ENCODE data around the gene PDIA5. TPM values are rescaled to one million over a fixed set of nuclear protein-coding genes. Genes with fewer than 3 reads are reported as not detected.

PDIA5 gene
- total and polyA plus RNA-seq, 7 donors: 4.2 to 23.0 (median 13.9) TPM

- Histone ChIP-seq H3K4me1 (peaks cover 0 to 59% (median 40%) of the 10 kb centered on the region in 4 donors), H3K36me3 (no peaks in the 10 kb centered on the region), H3K9me3 (no peaks in the 10 kb centered on the region), H3K27ac (peak overlapping the region; percentile 17 to 69 (median 46)), H3K4me3 (no peak overlapping the region), H3K27me3 (no peaks in the 10 kb centered on the region)
- WGBS, 2 donors: 64 to 69% methylated on average over 5 of the region's 5 CpGs
- TF ChIP-seq EP300 (IDR thresholded peaks at IDR 0.05): no peak
- TF ChIP-seq, protein P1, sequence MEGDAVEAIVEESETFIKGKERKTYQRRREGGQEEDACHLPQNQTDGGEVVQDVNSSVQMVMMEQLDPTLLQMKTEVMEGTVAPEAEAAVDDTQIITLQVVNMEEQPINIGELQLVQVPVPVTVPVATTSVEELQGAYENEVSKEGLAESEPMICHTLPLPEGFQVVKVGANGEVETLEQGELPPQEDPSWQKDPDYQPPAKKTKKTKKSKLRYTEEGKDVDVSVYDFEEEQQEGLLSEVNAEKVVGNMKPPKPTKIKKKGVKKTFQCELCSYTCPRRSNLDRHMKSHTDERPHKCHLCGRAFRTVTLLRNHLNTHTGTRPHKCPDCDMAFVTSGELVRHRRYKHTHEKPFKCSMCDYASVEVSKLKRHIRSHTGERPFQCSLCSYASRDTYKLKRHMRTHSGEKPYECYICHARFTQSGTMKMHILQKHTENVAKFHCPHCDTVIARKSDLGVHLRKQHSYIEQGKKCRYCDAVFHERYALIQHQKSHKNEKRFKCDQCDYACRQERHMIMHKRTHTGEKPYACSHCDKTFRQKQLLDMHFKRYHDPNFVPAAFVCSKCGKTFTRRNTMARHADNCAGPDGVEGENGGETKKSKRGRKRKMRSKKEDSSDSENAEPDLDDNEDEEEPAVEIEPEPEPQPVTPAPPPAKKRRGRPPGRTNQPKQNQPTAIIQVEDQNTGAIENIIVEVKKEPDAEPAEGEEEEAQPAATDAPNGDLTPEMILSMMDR (IDR thresholded peaks at IDR 0.05): peak in 3 of 4 experiments; percentile 16 to 30 (median 18)
- DNase-seq: no peak
- intact Hi-C loops (cut with DNase I): no loop called here
These were observed 4.3 kb downstream of the PDIA5 start for GRCh38 chr3:123071146-123071545.

DNA sequence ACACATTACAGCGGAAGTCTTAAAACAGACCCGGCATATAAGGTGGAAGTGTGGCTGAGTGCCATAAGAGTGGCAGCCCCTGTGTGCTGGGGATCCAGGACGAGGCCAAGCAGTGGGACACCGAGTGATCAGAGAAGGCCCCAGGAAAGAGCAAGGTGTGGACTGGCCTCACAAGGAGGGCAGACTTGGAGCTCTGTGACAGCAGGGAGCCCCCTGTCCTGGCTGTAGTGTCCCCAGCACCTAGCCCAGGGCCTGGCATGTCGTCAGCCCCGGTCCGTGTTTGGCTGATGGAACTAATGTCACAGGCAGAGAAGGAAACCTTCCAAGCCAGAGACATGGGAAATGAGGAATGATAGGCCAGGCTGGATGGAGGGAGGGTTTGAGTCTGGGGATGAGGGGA is 4.8 kb downstream of the PDIA5 start:
- Histone ChIP-seq H3K36me3 (no peaks in the 10 kb centered on the region), H3K27me3 (no peaks in the 10 kb centered on the region), H3K9me3 (no peaks in the 10 kb centered on the region), H3K27ac (peak overlapping the region; percentile 17 to 69 (median 46)), H3K4me1 (peaks cover 0 to 59% (median 40%) of the 10 kb centered on the region in 4 donors), H3K4me3 (no peak overlapping the region)
- 87 to 90% methylated on average over 7 of the region's 7 CpGs for WGBS, 2 donors
- TF ChIP-seq EP300 (IDR thresholded peaks at IDR 0.05) (no peak), POLR2A (IDR thresholded peaks at IDR 0.05) (no peak), POLR2AphosphoS5 (IDR thresholded peaks at IDR 0.05) (no peak)
- TF ChIP-seq, protein P1 (IDR thresholded peaks at IDR 0.05): no peak
- DNase-seq: no peak
- intact Hi-C loops (cut with DNase I): no loop called here

- Histone ChIP-seq H3K9me3 (no peaks in the 10 kb centered on the region), H3K4me3 (no peak overlapping the region), H3K4me1 (peaks cover 0 to 63% (median 45%) of the 10 kb centered on the region in 4 donors), H3K27ac (peak overlapping the region in 3 of 4 donors; percentile 28 to 69 (median 64)), H3K36me3 (no peaks in the 10 kb centered on the region), H3K27me3 (no peaks in the 10 kb centered on the region)
- intact Hi-C loops (cut with DNase I): no loop called here
- no peak for DNase-seq
- WGBS, 2 donors: 81 to 90% methylated on average over 5 of the region's 5 CpGs
- TF ChIP-seq, protein P1 (IDR thresholded peaks at IDR 0.05): no peak
- TF ChIP-seq EP300 (IDR thresholded peaks at IDR 0.05): no peak
- no peak for TF ChIP-seq POLR2AphosphoS5 (IDR thresholded peaks at IDR 0.05)
- TF ChIP-seq POLR2A (IDR thresholded peaks at IDR 0.05): no peak
These were observed 5.3 kb downstream of the PDIA5 start for GRCh38 chr3:123072152-123072551.

- TF ChIP-seq EP300 (IDR thresholded peaks at IDR 0.05) (no peak), POLR2A (IDR thresholded peaks at IDR 0.05) (no peak), POLR2AphosphoS5 (IDR thresholded peaks at IDR 0.05) (no peak)
- TF ChIP-seq, protein P1 (IDR thresholded peaks at IDR 0.05): no peak
- intact Hi-C loops (cut with DNase I): no loop called here
- Histone ChIP-seq H3K36me3 (no peaks in the 10 kb centered on the region), H3K27me3 (no peaks in the 10 kb centered on the region), H3K27ac (peak overlapping the region in 3 of 4 donors; percentile 28 to 69 (median 64)), H3K4me1 (peaks cover 0 to 65% (median 49%) of the 10 kb centered on the region in 4 donors), H3K9me3 (no peaks in the 10 kb centered on the region), H3K4me3 (no peak overlapping the region)
- WGBS, 2 donors: 78 to 95% methylated on average over 1 of the region's 1 CpG
- DNase-seq: no peak
These were observed 5.7 kb downstream of the PDIA5 start for GRCh38 chr3:123072564-123072963.

GRCh38 chr3:123075359-123075758 is 8.5 kb downstream of the PDIA5 start:
- H3K4me1 ChIP-seq: peaks cover 0 to 57% (median 49%) of the 10 kb centered on the region in 4 donors
- DNase-seq: no peak
- no peaks in the 10 kb centered on the region for H3K36me3 ChIP-seq
- TF ChIP-seq POLR2AphosphoS5 (IDR thresholded peaks at IDR 0.05) (no peak), EP300 (IDR thresholded peaks at IDR 0.05) (no peak), POLR2A (IDR thresholded peaks at IDR 0.05) (no peak)
- TF ChIP-seq, protein P1 (IDR thresholded peaks at IDR 0.05): no peak
- WGBS, 2 donors: 93 to 95% methylated on average over 1 of the region's 1 CpG
- peak overlapping the region; percentile 69 to 79 (median 76) for H3K27ac ChIP-seq
- H3K27me3 ChIP-seq: no peaks in the 10 kb centered on the region
- H3K4me3 ChIP-seq: no peak overlapping the region
- intact Hi-C loops (cut with DNase I): no loop called here
- H3K9me3 ChIP-seq: no peaks in the 10 kb centered on the region

Data from sigmoid colon (tissue), 7 donors.